GM12891 (cell line): ENCODE results near the gene ORMDL2.

Source experiments
- POLR2AphosphoS5 ChIP-seq: IDR thresholded peaks from 2 replicates; pipeline ENCODE4 v1.6.1; 2011; ENCODE audit warnings: low read depth, low read length, control low read depth
- TAF1 ChIP-seq: IDR thresholded peaks from 2 replicates; pipeline ENCODE4 v1.6.1; 2011; ENCODE audit warnings: low read depth, low read length, control low read depth

DNA sequence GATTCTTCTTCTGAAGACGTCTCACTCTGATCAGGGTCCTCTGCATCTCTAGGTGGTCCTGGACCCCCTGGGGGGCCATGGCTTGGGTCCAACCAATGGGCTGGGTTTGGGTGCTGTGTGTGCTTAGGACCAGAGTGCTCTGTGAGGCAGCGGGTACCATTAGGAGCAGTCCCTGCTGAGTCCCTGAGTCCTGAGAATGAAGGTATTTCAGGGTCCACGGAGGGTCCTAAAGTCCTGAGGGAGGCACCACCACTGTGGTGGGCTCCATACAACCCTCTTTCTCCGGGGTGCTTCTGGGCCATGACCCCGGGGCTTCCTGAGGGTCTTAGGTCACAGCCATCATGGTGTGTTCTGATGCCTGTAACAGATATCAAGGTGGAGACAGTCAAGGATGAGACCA lies 10.5 kb downstream of the ORMDL2 start:
- TF ChIP-seq POLR2AphosphoS5: no peak
- TF ChIP-seq TAF1: no peak
